Measurements from ENCODE around the gene CSNK2A3.

- TF ChIP-seq CTCF (IDR thresholded peaks at IDR 0.05) (no peak), POLR2A (IDR thresholded peaks at IDR 0.05) (no peak), POLR2AphosphoS5 (IDR thresholded peaks at IDR 0.05) (no peak)
These were observed 30.9 kb upstream of the CSNK2A3 start for GRCh38 chr11:11383995-11384394.

Measured in sigmoid colon (tissue), 4 donors.